HG03457 (cell line): Measurements from ENCODE around the gene TMEM114.

ENCODE experiments used
- ATAC-seq: cut with Tn5 transposase; IDR thresholded peaks from one replicate; pipeline ENCODE4 v1.9.1; 2021; ENCODE audit warnings: moderate number of reproducible peaks; ENCODE audit not compliant: unreplicated experiment

TMEM114 gene

DNA sequence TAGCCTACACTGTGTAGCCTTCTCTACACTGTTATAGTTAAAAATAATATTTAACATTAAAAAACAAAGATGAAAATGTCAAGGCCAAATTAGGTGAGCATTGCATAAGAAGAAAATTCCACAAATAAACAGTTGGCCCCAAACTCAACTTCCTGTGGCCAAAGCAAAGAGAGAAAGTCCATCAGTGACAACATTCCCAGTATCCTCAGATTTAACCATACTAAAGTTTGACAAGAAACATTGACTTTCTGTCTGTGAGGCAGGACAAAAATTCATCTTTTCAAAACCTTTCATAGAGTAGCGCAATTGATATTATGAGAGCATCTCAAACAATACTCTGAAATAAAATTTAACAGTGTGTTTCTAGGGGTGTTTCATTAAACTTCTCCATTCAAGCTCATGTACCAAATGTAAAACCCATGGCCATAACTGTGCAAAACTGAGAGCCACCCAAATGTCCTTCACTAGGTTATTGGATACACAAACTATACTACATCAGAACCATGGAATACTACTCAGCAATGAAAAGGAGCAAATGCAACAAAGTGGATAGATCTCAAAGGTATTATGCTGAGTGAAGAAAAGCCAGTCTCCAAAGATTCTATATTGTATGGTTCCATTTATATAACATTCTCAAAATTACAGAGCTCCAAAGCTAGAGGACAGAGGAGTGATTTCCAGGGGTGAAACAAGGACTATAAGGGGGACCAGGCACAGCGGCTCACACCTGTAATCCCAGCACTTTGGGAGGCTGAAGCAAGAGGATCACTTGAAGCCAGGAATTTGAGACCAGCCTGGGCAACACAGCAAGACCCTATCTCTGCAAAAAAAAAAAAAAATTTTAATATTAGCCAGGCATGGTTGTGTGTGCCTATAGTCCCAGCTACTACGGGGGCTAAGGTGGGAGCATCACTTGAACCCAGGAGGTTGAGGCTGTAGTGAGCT, 38.7 kb downstream of the TMEM114 start:
- no peak for ATAC-seq

DNA sequence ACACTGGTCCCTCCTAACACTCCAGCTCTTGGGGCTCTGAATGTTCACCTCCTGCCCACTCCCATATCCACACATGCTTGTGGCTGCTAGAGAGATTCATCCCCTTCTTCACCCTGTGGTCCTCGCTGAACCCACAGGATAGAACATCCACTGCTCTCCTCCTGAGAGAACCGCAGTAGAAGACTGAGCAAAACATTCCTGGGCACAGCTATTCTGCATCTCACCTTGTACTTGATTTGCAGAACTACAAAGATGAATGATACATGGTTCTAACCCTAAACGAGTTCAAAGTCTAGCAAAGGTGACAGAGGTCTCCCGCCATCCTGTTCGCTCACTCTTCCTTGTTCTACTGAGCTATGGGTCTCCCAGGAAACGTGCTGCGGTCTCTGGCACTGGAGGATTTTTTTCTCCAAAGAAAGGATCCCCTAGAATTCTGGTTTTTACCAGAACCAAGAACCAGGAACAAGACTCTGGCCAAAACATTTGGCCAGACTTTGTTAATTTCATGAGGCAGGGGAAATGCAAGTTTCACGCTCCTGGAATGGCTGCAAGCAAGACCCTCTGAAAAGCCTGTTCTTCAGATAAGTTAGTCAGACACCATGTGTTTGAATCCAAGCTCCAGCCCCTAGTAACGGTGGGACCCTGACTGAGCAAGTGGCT, 39.5 kb downstream of the TMEM114 start:
- ATAC-seq: no peak

- ATAC-seq: no peak
Observed at GRCh38 chr16:8549843-8550412, 40.4 kb downstream of the TMEM114 start.

GRCh38 chr16:8548166-8548565, 42.1 kb downstream of the TMEM114 start:
- ATAC-seq: no peak

- no peak for ATAC-seq
Observed at GRCh38 chr16:8547762-8548161, 42.5 kb downstream of the TMEM114 start.

DNA sequence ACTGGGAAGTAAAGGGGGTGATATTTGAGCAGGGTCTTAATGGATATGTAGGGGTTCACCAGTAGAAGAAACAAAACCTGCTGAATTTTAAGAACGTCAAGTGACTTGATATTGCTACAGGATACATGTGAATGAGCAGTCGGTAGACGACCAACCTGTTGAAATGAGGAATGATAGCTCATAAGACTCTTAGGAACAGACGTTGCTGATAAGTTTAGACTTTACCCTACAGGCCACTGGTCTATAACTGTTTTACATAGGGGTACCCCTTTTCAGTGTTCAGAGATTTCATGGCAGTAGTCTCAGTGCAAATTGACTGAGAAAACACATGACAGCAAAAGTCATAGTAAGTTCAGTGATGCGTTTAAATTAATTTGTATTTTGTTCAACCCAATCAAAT, 45.9 kb downstream of the TMEM114 start:
- ATAC-seq: no peak

DNA sequence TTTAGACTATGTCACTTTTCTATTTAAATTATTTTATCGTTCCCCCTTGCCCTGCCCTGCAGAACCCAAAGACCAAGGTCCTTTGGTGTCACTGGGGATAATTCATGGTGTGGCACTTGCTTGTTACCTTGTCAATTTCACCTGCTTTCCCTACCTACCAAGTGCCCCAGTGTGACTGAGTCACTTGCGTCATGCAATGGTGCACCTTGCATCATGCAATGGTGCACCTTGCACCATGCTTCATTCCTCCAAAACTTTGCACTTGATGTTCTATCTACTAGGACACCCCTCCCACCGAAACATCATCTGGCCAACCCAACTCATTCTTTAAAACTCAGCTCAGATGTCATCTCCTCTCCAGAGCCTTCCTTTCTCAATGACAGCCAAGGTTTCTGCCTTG, 47.1 kb downstream of the TMEM114 start:
- ATAC-seq: no peak

- no peak for ATAC-seq
Observed at GRCh38 chr16:8542393-8542792, 47.9 kb downstream of the TMEM114 start.

- no peak for ATAC-seq
Observed at GRCh38 chr16:8541868-8542267, 48.4 kb downstream of the TMEM114 start.

DNA sequence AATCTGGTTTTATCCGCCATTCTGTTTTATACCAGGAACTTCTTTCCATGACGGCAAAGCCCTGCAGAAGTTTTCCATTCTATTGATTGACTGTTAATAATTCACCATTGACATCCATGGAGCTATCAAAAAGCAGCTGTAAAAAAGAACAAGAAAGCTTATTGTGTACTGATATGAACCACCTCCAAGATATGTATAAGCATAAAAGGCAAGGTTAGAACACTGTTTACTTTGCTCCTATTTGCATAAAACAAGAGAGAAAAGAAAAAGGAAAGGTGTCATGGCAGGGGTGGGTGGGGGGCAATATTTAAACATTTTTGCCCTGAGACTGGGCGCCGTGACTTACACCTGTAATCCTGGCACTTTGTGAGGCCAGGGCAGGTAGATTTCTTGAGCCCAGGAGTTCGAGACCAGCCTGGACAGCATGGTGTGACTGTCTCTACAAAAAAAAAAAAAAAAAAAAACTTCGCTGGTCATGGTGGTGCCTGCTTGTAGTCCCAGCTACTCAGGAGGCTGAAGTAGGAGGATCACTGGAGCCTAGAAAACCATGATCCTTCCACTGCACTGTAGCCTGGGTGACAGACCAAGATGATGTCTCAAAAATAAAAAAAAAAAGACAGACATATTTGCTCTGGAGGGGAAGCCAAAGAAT, 52.5 kb downstream of the TMEM114 start:
- ATAC-seq: no peak

GRCh38 chr16:8533509-8533908, 56.8 kb downstream of the TMEM114 start:
- no peak for ATAC-seq

DNA sequence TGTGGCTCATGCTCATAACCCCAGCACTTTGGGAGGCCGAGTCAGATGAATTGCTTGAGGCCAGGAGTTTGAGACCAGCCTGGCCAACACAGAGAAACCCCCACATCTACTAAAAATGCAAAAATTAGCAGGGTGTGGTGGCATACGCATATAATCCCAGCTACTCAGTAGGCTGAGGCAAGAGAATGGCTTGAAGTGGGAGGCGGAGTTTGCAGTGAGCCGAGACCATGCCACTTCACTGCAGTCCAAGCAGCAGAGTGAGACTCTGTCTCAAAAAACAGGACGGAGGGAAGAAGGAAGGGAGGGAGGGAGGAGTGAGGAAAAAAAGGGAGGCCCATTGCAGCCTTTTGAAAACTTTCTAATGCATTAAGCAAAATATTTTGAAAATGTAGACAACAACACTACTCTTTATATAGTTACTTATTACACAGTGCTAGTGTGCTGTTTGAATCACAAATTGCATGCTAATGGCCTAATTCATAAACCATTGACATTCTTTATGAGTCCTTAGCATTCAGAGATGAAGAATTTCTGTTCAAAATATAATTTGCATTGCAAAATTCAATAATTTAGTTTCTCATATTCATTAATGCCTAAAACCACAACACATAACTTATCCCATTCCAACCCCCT, 59.4 kb downstream of the TMEM114 start:
- no peak for ATAC-seq

- ATAC-seq: no peak
Observed at GRCh38 chr16:8528471-8528870, 61.8 kb downstream of the TMEM114 start.

- ATAC-seq: no peak
Observed at GRCh38 chr16:8523932-8524331, 66.4 kb downstream of the TMEM114 start.

DNA sequence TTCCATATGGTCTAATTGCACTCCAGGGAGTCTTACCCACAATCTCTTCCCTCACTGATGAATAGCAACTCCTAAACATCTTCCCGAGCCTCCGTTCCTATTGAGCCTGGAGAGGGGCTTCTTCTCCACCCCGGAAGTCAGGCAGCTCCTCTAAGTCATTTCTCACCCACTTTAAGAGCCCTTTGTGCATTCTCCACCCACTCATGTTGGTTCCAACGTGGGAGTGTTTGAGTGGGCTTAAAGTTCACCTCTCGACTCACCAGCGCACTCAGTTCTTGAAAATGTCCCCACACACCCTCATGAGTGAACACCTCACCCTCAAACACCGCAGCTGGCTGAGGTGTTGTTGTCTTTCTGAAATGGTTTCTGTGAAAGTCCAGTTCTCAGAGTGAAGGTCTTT, 67.6 kb downstream of the TMEM114 start:
- ATAC-seq: no peak

DNA sequence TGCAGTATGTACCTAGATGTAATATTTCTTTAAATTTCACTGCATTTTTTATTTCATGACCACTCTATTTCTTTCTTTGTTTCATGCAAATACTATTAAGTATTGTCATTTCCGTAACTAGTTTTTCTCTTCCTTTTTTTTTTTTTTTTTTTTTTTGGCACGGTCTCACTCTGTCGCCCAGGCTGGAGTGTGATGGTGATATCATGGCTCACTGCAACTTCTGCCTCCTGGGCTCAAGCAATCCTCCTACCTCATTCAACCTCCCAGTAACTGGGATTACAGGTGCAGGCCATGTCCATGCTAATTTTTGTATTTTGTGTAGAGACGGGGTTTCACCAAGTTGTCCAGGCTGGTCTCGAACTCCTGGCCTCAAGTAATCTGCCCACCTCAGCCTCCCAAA, 70.7 kb downstream of the TMEM114 start:
- no peak for ATAC-seq
